ENCODE measurements around the gene OPCML. TPM values are rescaled to one million over a fixed set of nuclear protein-coding genes. Genes with fewer than 3 reads are reported as not detected.

The OPCML gene
- total RNA-seq, 1 donor from 2014 or later = 0.12 TPM

- no peaks in the 10 kb centered on the region for H3K4me1 ChIP-seq
- no peak overlapping the region for H3K27ac ChIP-seq
- no peaks in the 10 kb centered on the region for H3K36me3 ChIP-seq
- ATAC-seq (no peak), DNase-seq (no peak)
- intact Hi-C loops (cut with DNase I) = no loop called here
- TF ChIP-seq CTCF (IDR thresholded peaks at IDR 0.05) = no peak
- no peak overlapping the region for H3K4me3 ChIP-seq
- H3K9me3 ChIP-seq = no peaks in the 10 kb centered on the region
- H3K27me3 ChIP-seq (ENCODE audit: low read depth) = no peaks in the 10 kb centered on the region
These were observed 230.2 kb downstream of the OPCML start for GRCh38 chr11:133302056-133302455.

DNA sequence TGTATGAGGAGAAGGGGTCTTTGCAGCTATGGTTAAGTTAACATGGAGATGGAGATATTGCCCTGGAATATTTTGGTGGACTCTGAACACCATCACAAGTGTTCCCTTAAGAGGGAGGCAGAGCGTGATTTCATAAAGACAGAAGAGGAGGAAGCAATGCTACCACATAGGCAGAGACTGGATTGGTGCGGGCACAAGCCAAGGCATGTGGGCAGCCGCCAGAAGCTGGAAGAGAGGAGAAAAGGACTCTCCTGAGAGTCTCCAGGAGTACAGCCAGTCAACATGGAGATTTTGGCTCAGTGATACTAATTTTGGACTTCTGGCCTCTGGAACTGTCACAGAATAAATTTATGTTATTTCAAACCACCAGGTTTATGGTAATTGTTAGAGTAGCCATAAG is 231.6 kb downstream of the OPCML start:
- TF ChIP-seq CTCF (IDR thresholded peaks at IDR 0.05) = no peak
- DNase-seq (no peak), ATAC-seq (no peak)
- intact Hi-C loops (cut with DNase I) = no loop called here
- Histone ChIP-seq H3K27ac (no peak overlapping the region), H3K9me3 (no peaks in the 10 kb centered on the region), H3K27me3 (ENCODE audit: low read depth) (no peaks in the 10 kb centered on the region), H3K4me3 (no peak overlapping the region), H3K4me1 (no peaks in the 10 kb centered on the region), H3K36me3 (no peaks in the 10 kb centered on the region)

GRCh38 chr11:133291780-133292179 is 240.5 kb downstream of the OPCML start:
- intact Hi-C loops (cut with DNase I) = no loop called here
- Histone ChIP-seq H3K4me3 (no peak overlapping the region), H3K4me1 (no peaks in the 10 kb centered on the region), H3K9me3 (no peaks in the 10 kb centered on the region), H3K27me3 (ENCODE audit: low read depth) (no peaks in the 10 kb centered on the region), H3K27ac (no peak overlapping the region), H3K36me3 (no peaks in the 10 kb centered on the region)
- ATAC-seq (no peak), DNase-seq (no peak)
- no peak for TF ChIP-seq CTCF (IDR thresholded peaks at IDR 0.05)

DNA sequence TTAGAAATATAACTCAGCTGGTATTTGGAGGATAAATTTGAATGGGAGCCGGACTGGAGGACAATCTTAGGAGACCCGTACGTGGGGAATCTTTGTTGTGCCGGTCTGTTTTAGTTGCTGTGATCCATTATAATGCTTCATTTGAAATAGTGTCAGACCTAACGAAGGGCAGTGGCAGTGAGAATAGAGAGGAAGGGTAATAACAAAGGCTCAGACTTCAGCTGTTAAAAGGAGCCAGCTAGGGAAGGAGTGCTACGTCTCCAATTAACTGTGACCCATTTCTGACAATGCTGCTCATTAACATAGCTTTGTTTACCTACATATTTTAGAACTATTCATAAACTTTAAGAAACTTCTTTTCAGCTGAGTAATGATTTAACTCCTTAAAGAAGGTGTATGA is 246.9 kb downstream of the OPCML start:
- no peak for ATAC-seq
- no peaks in the 10 kb centered on the region for H3K27me3 ChIP-seq (ENCODE audit: low read depth)
- TF ChIP-seq CTCF (IDR thresholded peaks at IDR 0.05) = no peak
- DNase-seq = no peak
- no peaks in the 10 kb centered on the region for H3K36me3 ChIP-seq
- H3K9me3 ChIP-seq = no peaks in the 10 kb centered on the region
- intact Hi-C loops (cut with DNase I) = no loop called here
- H3K4me3 ChIP-seq = no peak overlapping the region
- no peaks in the 10 kb centered on the region for H3K4me1 ChIP-seq
- no peak overlapping the region for H3K27ac ChIP-seq

DNA sequence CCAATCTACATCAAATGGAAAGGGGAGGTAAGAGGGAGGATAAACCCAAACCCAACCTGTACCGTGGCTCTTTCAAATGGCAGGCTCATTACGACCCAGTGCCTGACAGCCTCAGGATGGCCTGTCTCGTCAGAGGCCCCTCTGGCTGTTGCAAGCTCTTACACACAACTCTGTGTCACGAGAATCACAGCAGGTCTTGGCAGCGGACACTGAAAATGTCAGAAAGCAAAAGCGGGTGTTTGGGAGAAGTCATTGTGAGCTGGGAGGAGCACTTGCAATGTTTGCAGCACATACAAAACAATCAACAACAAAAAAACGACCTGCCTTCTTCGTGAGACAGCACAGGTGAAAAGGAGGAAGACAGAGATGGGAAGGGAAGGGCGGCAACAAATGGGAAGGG is 248.1 kb downstream of the OPCML start:
- no peaks in the 10 kb centered on the region for H3K27me3 ChIP-seq (ENCODE audit: low read depth)

More for the DNA sequence above, 248.1 kb downstream of the OPCML start:
- ATAC-seq = no peak
- Histone ChIP-seq H3K9me3 (no peaks in the 10 kb centered on the region), H3K27ac (no peak overlapping the region), H3K36me3 (no peaks in the 10 kb centered on the region), H3K4me1 (no peaks in the 10 kb centered on the region), H3K4me3 (no peak overlapping the region)
- DNase-seq = no peak
- TF ChIP-seq CTCF (IDR thresholded peaks at IDR 0.05) = no peak
- intact Hi-C loops (cut with DNase I) = no loop called here

Data from lower lobe of right lung (tissue), 2 donors.